DMS114 treated with DMSO at 0.1 percent for 48 hours (cell line): ENCODE data around the gene DCC.

ENCODE experiments used
- DNase-seq: peaks from one replicate; lab custom pipeline; 2025; ENCODE audit not compliant: unreplicated experiment; lab: John Stamatoyannopoulos, UW

The DCC gene

DNA sequence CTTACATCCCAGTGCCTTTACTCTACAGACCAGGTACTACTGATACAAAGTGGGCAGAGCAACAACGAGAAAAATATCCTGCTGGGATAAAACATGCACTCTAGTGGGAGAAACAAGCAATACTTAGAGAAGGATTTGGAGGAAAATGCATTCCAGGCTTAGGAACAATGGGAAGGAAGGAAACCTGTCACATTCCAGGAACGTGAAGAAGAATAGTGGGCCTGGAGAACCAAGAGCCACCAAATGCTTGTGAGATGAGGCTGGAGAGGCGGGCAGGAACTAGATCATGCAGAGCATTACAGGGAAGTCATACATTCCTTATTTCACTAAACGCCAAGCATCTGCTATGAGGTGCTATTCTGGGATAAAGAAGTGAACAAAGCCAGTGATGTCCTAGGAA lies 342.3 kb downstream of the DCC start:
- DNase-seq, result no peak

DNA sequence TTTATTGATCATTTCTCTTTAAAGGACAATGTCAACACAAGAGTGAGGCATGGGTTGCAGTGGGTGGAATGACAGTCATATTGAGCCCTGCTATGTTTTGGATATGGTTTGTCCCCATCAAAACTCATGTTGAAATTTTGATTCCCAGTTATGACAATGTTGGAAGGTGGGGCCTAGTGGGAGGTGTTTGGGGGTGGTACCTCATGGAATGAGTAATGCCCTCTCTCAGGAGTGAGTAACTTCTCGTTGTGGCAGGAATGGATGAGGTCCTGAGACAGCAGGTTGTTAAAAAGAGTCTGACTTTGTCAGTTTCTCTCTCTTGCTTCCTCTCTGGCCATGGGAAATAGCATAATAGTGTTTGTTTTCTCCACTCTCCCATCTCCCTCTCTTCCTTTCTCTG lies 345.3 kb downstream of the DCC start:
- no peak for DNase-seq

GRCh38 chr18:52691841-52692240 lies 351.8 kb downstream of the DCC start:
- no peak for DNase-seq

DNA sequence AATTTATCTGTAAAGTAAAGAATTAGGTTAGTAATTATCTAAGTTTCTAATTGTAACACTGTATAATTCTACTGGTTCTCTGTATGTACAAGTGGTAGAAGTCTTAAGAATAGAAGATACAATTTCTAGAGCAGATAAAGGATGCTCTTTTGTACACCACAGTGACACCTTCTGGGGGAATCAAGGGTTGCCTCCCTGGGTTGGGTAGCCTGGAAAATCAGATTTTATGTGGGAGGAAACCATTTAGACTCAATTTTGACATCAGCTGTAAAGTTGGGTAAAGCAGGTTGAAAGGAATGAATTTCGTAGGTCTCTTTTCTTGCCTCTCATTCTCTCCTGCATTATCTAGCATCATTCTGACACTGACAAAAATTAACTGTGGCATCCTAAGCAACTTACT lies 354.8 kb downstream of the DCC start:
- no peak for DNase-seq

DNA sequence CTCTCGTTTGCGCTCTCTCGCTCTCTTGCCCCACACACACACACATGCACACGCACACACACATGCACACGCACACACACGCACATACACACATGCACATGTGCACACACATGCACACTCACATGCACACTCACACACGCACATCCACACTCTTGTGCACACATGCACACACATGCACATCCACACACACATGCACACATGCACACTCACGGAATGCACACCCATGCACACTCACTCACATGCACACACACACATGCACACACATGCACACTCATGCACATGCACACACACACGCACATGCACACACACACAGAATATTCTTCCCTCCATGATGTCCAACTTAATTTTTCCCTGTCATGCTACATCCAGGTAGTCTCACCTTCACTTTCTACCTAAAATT lies 360.1 kb downstream of the DCC start:
- no peak for DNase-seq

DNA sequence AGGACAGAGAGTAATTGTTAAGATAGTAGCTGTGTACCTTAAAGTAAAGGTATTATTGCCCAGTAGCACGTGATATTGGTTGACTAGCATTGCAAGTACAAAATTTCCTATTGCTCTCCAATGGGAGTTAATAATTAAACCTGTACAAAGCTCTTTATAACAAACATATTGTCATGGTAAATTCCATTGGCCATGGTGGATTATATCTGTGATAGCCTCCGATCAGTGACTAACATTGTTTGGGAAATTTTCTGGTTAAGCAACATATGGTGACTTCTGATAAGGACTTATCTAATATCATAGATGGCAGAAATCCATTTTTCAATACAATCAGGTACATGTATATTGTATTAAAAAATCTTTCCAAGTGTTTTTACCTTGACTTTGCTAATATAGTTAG lies 360.8 kb downstream of the DCC start:
- DNase-seq, result no peak

GRCh38 chr18:52701219-52701935 lies 361.4 kb downstream of the DCC start:
- DNase-seq, result no peak

DNA sequence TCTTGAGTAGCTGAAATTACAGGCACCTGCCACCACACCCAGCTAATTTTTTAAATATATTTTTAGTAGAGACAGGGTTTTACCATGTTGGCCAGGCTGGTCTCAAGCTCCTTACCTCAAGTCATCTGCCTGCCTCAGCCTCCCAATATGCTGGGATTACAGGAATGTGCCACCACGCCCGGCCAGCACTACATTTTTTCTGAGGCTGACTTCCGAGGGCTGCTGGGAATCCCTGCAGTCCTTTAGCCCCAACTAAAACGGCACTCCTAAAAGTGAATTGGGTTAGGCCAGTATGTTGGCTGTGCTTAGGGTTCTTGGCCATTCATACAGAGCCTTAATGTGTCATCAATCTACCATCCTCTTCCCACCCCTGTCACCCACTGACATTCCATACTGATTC lies 375.4 kb downstream of the DCC start:
- DNase-seq, result no peak

- DNase-seq, result no peak
Observed at GRCh38 chr18:52715991-52716390, 376.0 kb downstream of the DCC start.

DNA sequence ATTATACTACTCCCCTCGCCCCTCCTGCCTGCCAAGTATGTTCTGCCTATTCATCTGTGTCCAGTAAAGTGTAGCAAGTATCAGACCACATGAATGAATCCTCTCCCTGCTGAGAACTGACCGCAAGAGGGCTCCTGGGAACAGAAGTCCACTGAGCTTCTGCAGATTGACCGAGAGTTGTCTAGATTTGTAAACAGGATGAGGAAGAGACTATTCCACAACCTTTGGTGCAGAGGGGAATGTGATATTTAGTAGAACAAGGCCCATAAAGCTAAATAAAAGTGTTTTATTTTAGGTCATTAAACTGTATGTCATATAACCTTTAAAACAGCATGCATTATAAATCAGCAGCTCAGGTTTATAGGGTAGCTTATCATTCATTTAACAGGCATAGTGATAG lies 377.0 kb downstream of the DCC start:
- peak; percentile 39 for DNase-seq

- no peak for DNase-seq
Observed at GRCh38 chr18:52722904-52723303, 382.9 kb downstream of the DCC start.

GRCh38 chr18:52723550-52723970 lies 383.6 kb downstream of the DCC start:
- DNase-seq, result no peak

GRCh38 chr18:52730972-52731619 lies 391.1 kb downstream of the DCC start:
- no peak for DNase-seq

GRCh38 chr18:52738946-52739345 lies 398.9 kb downstream of the DCC start:
- no peak for DNase-seq

- DNase-seq, result no peak
Observed at GRCh38 chr18:52746986-52747385, 407.0 kb downstream of the DCC start.

- no peak for DNase-seq
Observed at GRCh38 chr18:52747869-52748268, 407.9 kb downstream of the DCC start.

DNA sequence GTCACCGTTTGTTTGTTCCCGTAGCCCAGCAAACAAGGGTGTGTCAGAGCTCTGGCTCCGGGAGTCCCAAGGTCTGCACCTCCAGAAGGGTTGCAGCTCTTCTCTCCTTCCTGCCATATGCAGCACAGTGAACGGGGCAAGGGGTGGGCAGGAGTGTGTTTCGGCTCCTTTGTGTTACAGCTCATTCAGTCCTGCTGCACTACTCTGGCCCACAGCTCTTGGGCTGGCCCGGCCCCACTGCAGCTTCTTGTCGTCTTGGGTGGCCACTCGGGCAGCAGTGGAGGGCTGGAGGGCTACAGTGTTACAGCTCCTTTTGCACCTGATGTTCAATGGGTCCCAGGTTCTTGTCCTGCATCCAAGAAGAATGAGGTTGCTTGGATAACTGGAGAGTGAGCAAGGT lies 408.3 kb downstream of the DCC start:
- no peak for DNase-seq

- DNase-seq, result no peak
Observed at GRCh38 chr18:52749542-52749941, 409.5 kb downstream of the DCC start.

DNA sequence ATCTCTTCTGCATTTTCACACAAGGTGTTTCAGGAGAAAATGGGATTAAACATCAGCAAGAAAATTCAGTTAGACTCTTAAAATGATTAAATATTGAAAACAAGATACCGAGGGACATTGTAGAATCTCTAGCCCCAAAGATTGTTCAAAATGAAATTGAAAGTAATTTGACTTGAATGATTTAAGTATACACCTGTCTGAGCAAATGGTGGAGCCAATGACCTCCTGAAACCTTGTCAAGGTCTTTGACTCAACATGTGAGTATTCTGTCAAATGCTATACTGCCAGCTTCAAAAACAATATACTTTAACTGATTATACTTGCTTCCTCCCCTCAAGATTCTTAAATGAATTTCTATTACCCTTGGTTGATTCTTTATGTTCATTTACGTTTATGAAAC lies 411.0 kb downstream of the DCC start:
- DNase-seq, result no peak

- DNase-seq, result no peak
Observed at GRCh38 chr18:52764316-52764715, 424.3 kb downstream of the DCC start.

DNA sequence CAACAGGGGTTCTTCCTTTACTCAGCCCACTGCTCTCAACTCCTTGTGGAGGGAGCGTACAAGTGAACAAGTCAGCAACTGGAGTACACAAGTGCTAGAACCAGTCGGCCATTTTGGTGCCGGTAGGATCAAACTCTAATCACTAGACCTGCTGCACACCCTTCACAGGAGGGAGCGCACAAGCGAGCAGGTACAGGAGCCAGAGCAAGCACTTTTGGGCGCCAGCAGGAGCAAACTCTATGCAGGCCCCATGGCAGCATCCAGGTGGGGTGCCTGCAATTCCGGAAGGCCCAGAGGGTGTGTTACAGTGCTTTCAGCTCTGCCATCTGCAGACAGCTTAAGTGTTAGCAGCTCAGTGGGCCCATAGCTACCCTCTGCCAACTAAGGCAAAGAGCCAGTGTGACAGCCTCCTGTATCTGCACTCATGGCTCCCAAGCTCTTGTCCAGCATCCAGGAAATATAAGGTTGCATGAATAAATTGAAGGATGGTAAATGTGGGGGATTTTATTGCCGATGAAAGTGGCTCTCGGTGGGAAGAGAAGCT lies 426.1 kb downstream of the DCC start:
- DNase-seq, result no peak

GRCh38 chr18:52781113-52781512 lies 441.1 kb downstream of the DCC start:
- DNase-seq, result no peak

DNA sequence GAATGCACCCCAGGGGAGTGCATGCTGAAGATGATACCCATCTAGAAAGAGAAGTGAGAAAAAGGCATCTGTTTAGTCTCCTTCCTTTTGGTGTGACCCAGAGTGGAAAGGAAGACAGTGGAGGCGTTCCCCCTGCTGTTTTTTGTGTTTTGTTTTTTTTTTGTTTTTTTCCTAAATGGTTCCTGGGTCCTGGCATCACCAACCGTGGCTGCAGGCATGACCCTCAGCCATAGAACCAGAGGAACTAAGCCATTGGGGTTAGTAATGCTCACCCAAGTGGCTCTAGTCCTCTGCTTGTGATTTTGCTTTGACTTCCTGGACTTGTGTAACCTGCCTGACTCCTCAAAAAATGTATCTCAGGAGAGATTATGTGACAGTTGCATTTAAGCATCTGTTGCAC lies 451.3 kb downstream of the DCC start:
- DNase-seq, result no peak
